NT2/D1 (cell line): ENCODE measurements around the gene AP5S1.

Source experiments
- DNase-seq: peaks from one replicate; pipeline ENCODE4 v3.0.0-alpha.2; 2011; ENCODE audit warnings: low read depth, low spot score
- H3K27me3 ChIP-seq: 2 replicates; pipeline ENCODE4 v1.6.0; 2011; ENCODE audit warnings: mild to moderate bottlenecking; ENCODE audit not compliant: insufficient read length, insufficient read depth
- H3K36me3 ChIP-seq: 2 replicates; pipeline ENCODE4 v1.6.1; 2011; ENCODE audit warnings: mild to moderate bottlenecking, low read length, mixed read lengths; ENCODE audit not compliant: insufficient read depth, insufficient read length
- H3K4me1 ChIP-seq: 2 replicates; pipeline ENCODE4 v1.5.1; 2011; ENCODE audit not compliant: insufficient read depth, insufficient read length
- H3K4me3 ChIP-seq: 2 replicates; pipeline ENCODE4 v1.5.1; 2011; ENCODE audit warnings: low read depth; ENCODE audit not compliant: insufficient read length
- H3K9ac ChIP-seq: 2 replicates; pipeline ENCODE4 v1.6.0; 2011; ENCODE audit warnings: low read depth; ENCODE audit not compliant: insufficient read length
- H3K9me3 ChIP-seq: 2 replicates; pipeline ENCODE4 v1.5.1; 2011; ENCODE audit warnings: mild to moderate bottlenecking, low read length; ENCODE audit not compliant: insufficient read depth
- SUZ12 ChIP-seq: IDR thresholded peaks from 2 replicates; pipeline ENCODE4 v1.6.1; 2011; ENCODE audit not compliant: insufficient read length, insufficient read depth; ENCODE audit errors: extremely low read depth
- YY1 ChIP-seq: IDR thresholded peaks from 2 replicates; pipeline ENCODE4 v1.6.1; 2011; ENCODE audit not compliant: insufficient read length, insufficient read depth
- ZNF274 ChIP-seq: IDR thresholded peaks from 2 replicates; pipeline ENCODE4 v1.6.1; 2011; ENCODE audit warnings: mild to moderate bottlenecking, low read depth, low read length

AP5S1 gene

GRCh38 chr20:3865152-3865886, 45.0 kb downstream of the AP5S1 start:
- Histone ChIP-seq H3K27me3 (no peaks in the 10 kb centered on the region), H3K9ac (no peak overlapping the region), H3K9me3 (peaks cover 6% of the 10 kb centered on the region; the same call in 1 of the 2 replicates), H3K4me3 (no peak overlapping the region), H3K4me1 (peaks cover 3% of the 10 kb centered on the region), H3K36me3 (peaks cover 80% of the 10 kb centered on the region)
- no peak for TF ChIP-seq SUZ12
- no peak for TF ChIP-seq YY1
- TF ChIP-seq ZNF274, result no peak
- DNase-seq, result no peak

GRCh38 chr20:3865887-3866407, 45.6 kb downstream of the AP5S1 start:
- Histone ChIP-seq H3K36me3 (peaks cover 75% of the 10 kb centered on the region), H3K9me3 (peaks cover 6% of the 10 kb centered on the region; the same call in 1 of the 2 replicates), H3K9ac (no peak overlapping the region), H3K4me3 (no peak overlapping the region), H3K27me3 (no peaks in the 10 kb centered on the region), H3K4me1 (peaks cover 3% of the 10 kb centered on the region)
- TF ChIP-seq SUZ12, result no peak
- TF ChIP-seq ZNF274, result no peak
- no peak for TF ChIP-seq YY1
- no peak for DNase-seq

- TF ChIP-seq YY1, result no peak
- no peak for TF ChIP-seq SUZ12
- TF ChIP-seq ZNF274, result no peak
- no peak overlapping the region for H3K9ac ChIP-seq
- H3K9me3 ChIP-seq, result peaks cover 6% of the 10 kb centered on the region; the same call in 1 of the 2 replicates
- no peak for DNase-seq
- H3K27me3 ChIP-seq, result no peaks in the 10 kb centered on the region
- H3K36me3 ChIP-seq, result peaks cover 75% of the 10 kb centered on the region
- no peak overlapping the region for H3K4me3 ChIP-seq
- H3K4me1 ChIP-seq, result peaks cover 5% of the 10 kb centered on the region
Measured at GRCh38 chr20:3866464-3866863, 46.1 kb downstream of the AP5S1 start.

- DNase-seq, result no peak
- Histone ChIP-seq H3K36me3 (peaks cover 75% of the 10 kb centered on the region), H3K9me3 (no peaks in the 10 kb centered on the region), H3K9ac (no peak overlapping the region), H3K4me1 (peaks cover 5% of the 10 kb centered on the region), H3K4me3 (no peak overlapping the region), H3K27me3 (no peaks in the 10 kb centered on the region)
- TF ChIP-seq YY1 (no peak), ZNF274 (no peak), SUZ12 (no peak)
Measured at GRCh38 chr20:3867802-3868201, 47.5 kb downstream of the AP5S1 start.

DNA sequence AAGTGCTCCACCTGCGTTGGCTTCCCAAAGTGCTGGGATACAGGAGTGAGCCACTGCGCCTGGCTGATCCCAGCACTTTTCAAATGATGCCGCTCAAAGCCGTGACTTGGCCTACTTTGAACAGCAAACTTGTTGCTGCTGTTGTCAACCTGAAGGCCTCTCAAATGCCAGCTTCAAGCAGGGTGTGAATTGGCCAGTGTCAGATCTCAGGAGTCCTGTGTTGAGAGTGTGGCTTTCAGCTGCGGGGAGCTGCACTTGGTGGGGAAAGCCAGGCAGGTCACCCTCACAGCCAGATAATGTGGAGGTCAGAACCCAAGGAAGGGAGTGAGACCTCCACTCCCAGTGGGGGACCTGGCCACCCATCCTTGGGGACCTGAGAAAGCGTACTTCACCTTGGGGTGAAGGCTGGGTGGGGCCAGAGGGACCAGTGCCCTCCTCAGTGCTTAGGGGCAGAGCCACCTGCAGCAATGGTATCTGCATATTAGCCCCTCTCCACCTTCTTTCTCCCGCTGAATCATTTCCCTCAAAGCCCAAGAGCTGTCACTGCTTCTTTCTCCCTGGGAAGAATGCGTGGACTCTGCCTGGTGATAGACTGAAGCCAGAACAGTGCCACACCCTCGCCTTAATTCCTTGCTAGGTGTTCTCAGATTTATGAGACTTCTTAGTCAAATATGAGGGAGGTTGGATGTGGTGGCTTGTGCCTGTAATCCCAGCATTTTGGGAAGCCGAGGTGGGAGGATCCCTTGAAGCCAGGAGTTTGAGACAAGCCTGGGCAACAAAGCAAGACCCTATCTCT, 49.7 kb downstream of the AP5S1 start:
- H3K27me3 ChIP-seq, result no peaks in the 10 kb centered on the region
- no peak overlapping the region for H3K4me3 ChIP-seq
- no peaks in the 10 kb centered on the region for H3K9me3 ChIP-seq
- H3K4me1 ChIP-seq, result peaks cover 5% of the 10 kb centered on the region
- TF ChIP-seq SUZ12, result no peak
- H3K36me3 ChIP-seq, result peaks cover 70% of the 10 kb centered on the region
- no peak overlapping the region for H3K9ac ChIP-seq
- no peak for DNase-seq

GRCh38 chr20:3871550-3872265, 51.4 kb downstream of the AP5S1 start:
- H3K4me3 ChIP-seq, result no peak overlapping the region
- peaks cover 53% of the 10 kb centered on the region for H3K36me3 ChIP-seq
- H3K4me1 ChIP-seq, result peaks cover 5% of the 10 kb centered on the region
- H3K9ac ChIP-seq, result no peak overlapping the region
- H3K9me3 ChIP-seq, result no peaks in the 10 kb centered on the region
- H3K27me3 ChIP-seq, result no peaks in the 10 kb centered on the region
- no peak for TF ChIP-seq SUZ12
- TF ChIP-seq ZNF274, result no peak
- no peak for TF ChIP-seq YY1
- no peak for DNase-seq

DNA sequence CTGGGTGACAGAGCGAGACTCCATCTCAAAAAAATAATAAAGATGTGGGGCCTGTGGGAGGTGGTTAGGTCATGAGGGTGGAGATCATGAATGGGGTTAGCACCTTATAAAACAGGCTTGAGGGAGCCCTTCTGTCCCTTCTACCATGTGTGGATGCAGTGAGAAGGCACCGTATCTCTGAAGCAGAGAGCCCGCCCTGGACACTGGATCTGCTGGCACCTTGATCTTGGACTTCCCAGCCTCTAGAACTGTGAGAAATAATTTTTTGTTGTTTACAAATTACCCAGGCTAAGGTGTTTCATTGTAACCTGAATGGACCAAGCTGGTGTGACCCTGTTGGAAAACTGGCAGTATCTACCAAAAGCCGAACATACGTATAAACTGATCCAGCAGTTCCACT, 53.2 kb downstream of the AP5S1 start:
- TF ChIP-seq YY1, result no peak
- no peak for TF ChIP-seq SUZ12
- TF ChIP-seq ZNF274, result no peak
- no peak overlapping the region for H3K4me3 ChIP-seq
- no peaks in the 10 kb centered on the region for H3K9me3 ChIP-seq
- peaks cover 2% of the 10 kb centered on the region for H3K4me1 ChIP-seq
- H3K36me3 ChIP-seq, result peaks cover 41% of the 10 kb centered on the region
- DNase-seq, result no peak
- H3K9ac ChIP-seq, result no peak overlapping the region
- no peaks in the 10 kb centered on the region for H3K27me3 ChIP-seq
